HCT116 (cell line): ENCODE data around the gene ARL2. TPM values are rescaled to one million over a fixed set of nuclear protein-coding genes. Genes with fewer than 3 reads are reported as not detected.

ENCODE experiments used
- ATAC-seq: fragments of 200-7000 bp; cut with Tn5 transposase; 2 replicates; pipeline ENCODE4 v1.9.1; 2020; ENCODE audit warnings: mild to moderate bottlenecking, moderate library complexity
- BruUV-seq: library from RNA; stranded (reverse); fragments of 400-500 nt; replicated peaks from 2 replicates; lab custom pipeline; 2021; lab: Mats Ljungman, UMichigan
- CTCF ChIA-PET: fragments of 300-600 bp; sonication (Branson Sonifier 250); formaldehyde crosslinking; loops from one replicate; lab custom pipeline; 2021; ENCODE audit warnings: antibody characterized with exemption; lab: Charles Lee
- POLR2A ChIA-PET: fragments of 300-600, 350-600 bp; sonication (Branson Sonifier 250); formaldehyde crosslinking; loops from one replicate; lab custom pipeline; 2021; ENCODE audit warnings: antibody characterized with exemption; lab: Charles Lee
- RAD21 ChIA-PET, 2 experiments: fragments of 300-600 bp; sonication (Branson Sonifier 250); formaldehyde crosslinking; loops; one replicate each; lab custom pipeline; 2023; ENCODE audit warnings: low total read pairs in 2 of 2; ENCODE audit not compliant: uncharacterized antibody in 2 of 2, unreplicated experiment in 2 of 2, low non-redundant PET in 1 of 2; lab: Charles Lee
- DNase-seq: peaks from one replicate; pipeline ENCODE4 v3.0.0-alpha.2; 2010; ENCODE audit warnings: low read depth, low spot score
- H2AFZ ChIP-seq: fragments of 200-600 bp; shearing (Covaris generic), sonication (generic); 2 replicates; pipeline ENCODE4 v1.6.1; 2017; ENCODE audit warnings: low read depth, mixed run types, mixed read lengths, antibody characterized with exemption, low read length; ENCODE audit not compliant: poor library complexity, severe bottlenecking
- H3K27ac ChIP-seq: 2 replicates; pipeline ENCODE4 v1.5.1; 2012; ENCODE audit warnings: low read depth, low read length
- H3K27me3 ChIP-seq: fragments of 200-600 bp; sonication (generic); 2 replicates; pipeline ENCODE4 v1.6.1; 2016; ENCODE audit warnings: mixed run types, low read length, mixed read lengths; ENCODE audit not compliant: insufficient read depth
- H3K36me3 ChIP-seq, 2 experiments: fragments of 200-500 bp in 1 of 2; fragments of 200-600 bp in 1 of 2; sonication (Bioruptor generic) in 1 of 2; sonication (generic) in 1 of 2; 2 replicates each; pipeline versions ENCODE4 v1.5.1 to v1.6.1; 2014 to 2016; ENCODE audit warnings: low read length in 2 of 2, inconsistent platforms in 1 of 2, mixed read lengths in 1 of 2, mixed run types in 1 of 2; ENCODE audit not compliant: insufficient read depth in 2 of 2, control insufficient read depth in 1 of 2
- H3K4me1 ChIP-seq, 2 experiments: fragments of 200-600 bp in 1 of 2; sonication (generic) in 1 of 2; 2 replicates each; pipeline versions ENCODE4 v1.5.1 to v1.6.1; 2012 to 2017; ENCODE audit warnings: low read length in 2 of 2, inconsistent platforms in 1 of 2, mild to moderate bottlenecking in 1 of 2, mixed read lengths in 1 of 2, mixed run types in 1 of 2, moderate library complexity in 1 of 2; ENCODE audit not compliant: insufficient read depth in 2 of 2, control insufficient read depth in 1 of 2
- H3K4me2 ChIP-seq: fragments of 200-600 bp; sonication (generic); 2 replicates; pipeline ENCODE4 v1.6.1; 2017; ENCODE audit warnings: mixed run types, low read length, mixed read lengths
- H3K4me3 ChIP-seq, 2 experiments: fragments of 200-600 bp in 1 of 2; sonication (generic) in 1 of 2; replicated peaks in 1 of 2; 2 replicates each; pipeline ENCODE4 v1.5.1; 2011 to 2016; ENCODE audit warnings: low read length in 2 of 2, control low read depth in 1 of 2, low read depth in 1 of 2, mild to moderate bottlenecking in 1 of 2, mixed read lengths in 1 of 2, mixed run types in 1 of 2
- H3K79me2 ChIP-seq: fragments of 200-600 bp; sonication (generic); 2 replicates; pipeline ENCODE4 v1.6.1; 2017; ENCODE audit warnings: mild to moderate bottlenecking, mixed run types, low read length, moderate library complexity, mixed read lengths; ENCODE audit not compliant: insufficient read depth
- H3K9ac ChIP-seq: fragments of 200-600 bp; sonication (generic); 2 replicates; pipeline ENCODE4 v1.6.1; 2016; ENCODE audit warnings: low read length, mixed read lengths
- H3K9me2 ChIP-seq: fragments of 200-600 bp; sonication (generic), shearing (Covaris generic); 2 replicates; pipeline ENCODE4 v1.6.1; 2017; ENCODE audit warnings: mixed run types, mild to moderate bottlenecking, moderate library complexity; ENCODE audit not compliant: insufficient read depth
- H3K9me3 ChIP-seq, 2 experiments: fragments of 200-500 bp in 1 of 2; fragments of 200-600 bp in 1 of 2; sonication (Bioruptor generic) in 1 of 2; sonication (generic) in 1 of 2; 2 replicates each; pipeline ENCODE4 v1.6.1; 2014 to 2017; ENCODE audit warnings: low read length in 2 of 2, mixed read lengths in 2 of 2, inconsistent platforms in 1 of 2, low read depth in 1 of 2, mild to moderate bottlenecking in 1 of 2, mixed run types in 1 of 2, moderate library complexity in 1 of 2; ENCODE audit not compliant: control insufficient read depth in 1 of 2, insufficient read depth in 1 of 2
- H4K20me1 ChIP-seq: fragments of 200-600 bp; sonication (generic), shearing (Covaris generic); 2 replicates; pipeline ENCODE4 v1.6.1; 2017; ENCODE audit warnings: mixed run types, mild to moderate bottlenecking, moderate library complexity; ENCODE audit not compliant: insufficient read depth
- ATF3 ChIP-seq: IDR thresholded peaks from 2 replicates; pipeline ENCODE4 v1.6.1; 2012
- CBX3 ChIP-seq: IDR thresholded peaks from 2 replicates; pipeline ENCODE4 v1.6.1; 2012; ENCODE audit warnings: low read depth
- EGR1 ChIP-seq: IDR thresholded peaks from 2 replicates; pipeline ENCODE4 v1.6.1; 2012; ENCODE audit warnings: low read depth
- EZH2 ChIP-seq: fragments of 200-600 bp; sonication (generic); IDR thresholded peaks from 2 replicates; pipeline ENCODE4 v1.6.1; 2017; ENCODE audit warnings: antibody characterized with exemption, mixed run types
- FOSL1 ChIP-seq: IDR thresholded peaks from 2 replicates; pipeline ENCODE4 v1.6.1; 2012; ENCODE audit warnings: low read depth
- POLR2AphosphoS5 ChIP-seq: IDR thresholded peaks from 2 replicates; pipeline ENCODE4 v1.6.1; 2011; ENCODE audit warnings: mild to moderate bottlenecking, low read depth, low read length, moderate library complexity
- RAD21 ChIP-seq: IDR thresholded peaks from 2 replicates; pipeline ENCODE4 v1.6.1; 2012; ENCODE audit warnings: low read depth, mild to moderate bottlenecking
- SRF ChIP-seq: IDR thresholded peaks from 2 replicates; pipeline ENCODE4 v1.6.1; 2012; ENCODE audit warnings: low read depth
- YY1 ChIP-seq: IDR thresholded peaks from 2 replicates; pipeline ENCODE4 v1.6.1; 2011; ENCODE audit warnings: low read length, low read depth, moderate library complexity, mild to moderate bottlenecking; ENCODE audit not compliant: insufficient replicate concordance; ENCODE audit errors: extremely low read depth
- intact Hi-C: fragments of 100-400 bp; cut with micrococcal nuclease; formaldehyde crosslinking; loops from 2 replicates; pipeline ENCODE4 v1.10.0; 2022
- total RNA-seq: library from RNA; stranded (reverse); gene quantifications from one replicate; pipeline ENCODE4 v1.2.1, GENCODE V29; 2021; ENCODE audit not compliant: unreplicated experiment
- TF ChIP-seq, protein P1 (sequence below): IDR thresholded peaks from 2 replicates; pipeline ENCODE4 v1.6.1; 2011; ENCODE audit warnings: mild to moderate bottlenecking, low read length, moderate library complexity; ENCODE audit not compliant: insufficient replicate concordance; ENCODE audit errors: extremely low read depth
- TF ChIP-seq, protein P2 (sequence below): IDR thresholded peaks from 2 replicates; pipeline ENCODE4 v1.6.1; 2012
- TF ChIP-seq, protein P3 (sequence below), 3 experiments: fragments of 200-600 bp in 1 of 3; sonication (generic) in 1 of 3; IDR thresholded peaks in 2 of 3; conservative IDR thresholded peaks in 1 of 3; 2 replicates each; pipeline ENCODE4 v1.5.1; 2012 to 2017; ENCODE audit warnings: low read depth in 2 of 3, low read length in 2 of 3, antibody characterized with exemption in 1 of 3, borderline replicate concordance in 1 of 3, control low read depth in 1 of 3, mild to moderate bottlenecking in 1 of 3, mixed read lengths in 1 of 3, mixed run types in 1 of 3, moderate library complexity in 1 of 3; ENCODE audit not compliant: insufficient read depth in 1 of 3

Gene ARL2
- total RNA-seq, 1 experiment from 2014 or later: 68.7 TPM

- no TSS peak for BruUV-seq
- peak within 1 kb of the TSS; percentile 29 for H3K9ac ChIP-seq
- H3K4me1 ChIP-seq: peaks cover 13 to 40% of the 10 kb centered on the region in 2 experiments; a peak in 3 of 4 replicates
- H3K4me3 ChIP-seq: peak within 1 kb of the TSS; percentile 30 to 50
- ChIA-PET CTCF (interaction anchor here (0.7 to 3.8 kb wide), 9 partner anchors 10 to 209 kb away, joined by 3 to 21 read pairs (median 4); partner anchors contain the start of genes ARL2 and CDC42BPG), POLR2A (interaction anchor here (0.6 to 2.7 kb wide), 4 partner anchors 9 to 150 kb away, joined by 3 to 15 read pairs (median 4); no protein-coding TSS in a partner anchor), RAD21 (interaction anchor here (0.6 to 1.9 kb wide), 3 partner anchors 16 to 150 kb away, joined by 3 to 5 read pairs (median 4); no protein-coding TSS in a partner anchor)
- peak within 1 kb of the TSS; percentile 34; the same call in 1 of the 2 replicates for H3K27ac ChIP-seq
- no peaks in the 10 kb centered on the region for H3K9me2 ChIP-seq
- H3K79me2 ChIP-seq: no peaks in the 10 kb centered on the region
- intact Hi-C loops: loop anchor here (5.0 kb wide), 1 partner anchor 150 kb away; no protein-coding TSS in a partner anchor
- no peaks in the 10 kb centered on the region for H4K20me1 ChIP-seq
- TF ChIP-seq FOSL1: no peak
- TF ChIP-seq CBX3: no peak
- TF ChIP-seq, protein P1, sequence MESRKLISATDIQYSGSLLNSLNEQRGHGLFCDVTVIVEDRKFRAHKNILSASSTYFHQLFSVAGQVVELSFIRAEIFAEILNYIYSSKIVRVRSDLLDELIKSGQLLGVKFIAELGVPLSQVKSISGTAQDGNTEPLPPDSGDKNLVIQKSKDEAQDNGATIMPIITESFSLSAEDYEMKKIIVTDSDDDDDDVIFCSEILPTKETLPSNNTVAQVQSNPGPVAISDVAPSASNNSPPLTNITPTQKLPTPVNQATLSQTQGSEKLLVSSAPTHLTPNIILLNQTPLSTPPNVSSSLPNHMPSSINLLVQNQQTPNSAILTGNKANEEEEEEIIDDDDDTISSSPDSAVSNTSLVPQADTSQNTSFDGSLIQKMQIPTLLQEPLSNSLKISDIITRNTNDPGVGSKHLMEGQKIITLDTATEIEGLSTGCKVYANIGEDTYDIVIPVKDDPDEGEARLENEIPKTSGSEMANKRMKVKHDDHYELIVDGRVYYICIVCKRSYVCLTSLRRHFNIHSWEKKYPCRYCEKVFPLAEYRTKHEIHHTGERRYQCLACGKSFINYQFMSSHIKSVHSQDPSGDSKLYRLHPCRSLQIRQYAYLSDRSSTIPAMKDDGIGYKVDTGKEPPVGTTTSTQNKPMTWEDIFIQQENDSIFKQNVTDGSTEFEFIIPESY: no peak
- peak; percentile 78 for TF ChIP-seq RAD21
- TF ChIP-seq, protein P2, sequence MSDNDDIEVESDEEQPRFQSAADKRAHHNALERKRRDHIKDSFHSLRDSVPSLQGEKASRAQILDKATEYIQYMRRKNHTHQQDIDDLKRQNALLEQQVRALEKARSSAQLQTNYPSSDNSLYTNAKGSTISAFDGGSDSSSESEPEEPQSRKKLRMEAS: peak; percentile 64; the same call in 1 of the 2 replicates
- TF ChIP-seq YY1: no peak
- TF ChIP-seq, protein P3, sequence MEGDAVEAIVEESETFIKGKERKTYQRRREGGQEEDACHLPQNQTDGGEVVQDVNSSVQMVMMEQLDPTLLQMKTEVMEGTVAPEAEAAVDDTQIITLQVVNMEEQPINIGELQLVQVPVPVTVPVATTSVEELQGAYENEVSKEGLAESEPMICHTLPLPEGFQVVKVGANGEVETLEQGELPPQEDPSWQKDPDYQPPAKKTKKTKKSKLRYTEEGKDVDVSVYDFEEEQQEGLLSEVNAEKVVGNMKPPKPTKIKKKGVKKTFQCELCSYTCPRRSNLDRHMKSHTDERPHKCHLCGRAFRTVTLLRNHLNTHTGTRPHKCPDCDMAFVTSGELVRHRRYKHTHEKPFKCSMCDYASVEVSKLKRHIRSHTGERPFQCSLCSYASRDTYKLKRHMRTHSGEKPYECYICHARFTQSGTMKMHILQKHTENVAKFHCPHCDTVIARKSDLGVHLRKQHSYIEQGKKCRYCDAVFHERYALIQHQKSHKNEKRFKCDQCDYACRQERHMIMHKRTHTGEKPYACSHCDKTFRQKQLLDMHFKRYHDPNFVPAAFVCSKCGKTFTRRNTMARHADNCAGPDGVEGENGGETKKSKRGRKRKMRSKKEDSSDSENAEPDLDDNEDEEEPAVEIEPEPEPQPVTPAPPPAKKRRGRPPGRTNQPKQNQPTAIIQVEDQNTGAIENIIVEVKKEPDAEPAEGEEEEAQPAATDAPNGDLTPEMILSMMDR (IDR thresholded peaks at IDR 0.05 in 2 of 3, conservative IDR thresholded peaks at IDR 0.05 in 1 of 3; ENCODE audit: borderline replicate concordance in 1 of 3, insufficient read depth in 1 of 3, low read depth in 2 of 3, low read length in 2 of 3): peak; percentile 51 to 85 (median 52)
- TF ChIP-seq ATF3: no peak
- TF ChIP-seq EZH2: no peak
- TF ChIP-seq SRF: peak; percentile 95
- peak; percentile 53 for TF ChIP-seq EGR1
- TF ChIP-seq POLR2AphosphoS5: peak; percentile 58
- H3K36me3 ChIP-seq: no peaks in the 10 kb centered on the region
- H3K27me3 ChIP-seq: no peaks in the 10 kb centered on the region
- H3K4me2 ChIP-seq: peak within 1 kb of the TSS; percentile 78
- H3K9me3 ChIP-seq: no peaks in the 10 kb centered on the region
- DNase-seq: peak; percentile 50
- H2AFZ ChIP-seq: peak within 1 kb of the TSS; percentile 70
- peak; percentile 90 for ATAC-seq
These were observed 17.1 kb upstream of the ARL2 start, which contains the start of gene BATF2 for GRCh38 chr11:64996710-64997380. Gene BATF2, minus strand, starts transcription at chr11:64996971. Its CDS starts 57 bp downstream, at chr11:64996914.
